HCT116 (cell line): ENCODE results near the gene PML.

Experiments
- CEBPB ChIP-seq: IDR thresholded peaks from 2 replicates; pipeline ENCODE4 v1.6.1; 2012; ENCODE audit warnings: low read depth
- TCF7L2 ChIP-seq: IDR thresholded peaks from 2 replicates; pipeline ENCODE4 v1.7.0; 2011; ENCODE audit warnings: borderline replicate concordance, inconsistent platforms; ENCODE audit not compliant: insufficient read depth, insufficient read length; ENCODE audit errors: extremely low read depth

DNA sequence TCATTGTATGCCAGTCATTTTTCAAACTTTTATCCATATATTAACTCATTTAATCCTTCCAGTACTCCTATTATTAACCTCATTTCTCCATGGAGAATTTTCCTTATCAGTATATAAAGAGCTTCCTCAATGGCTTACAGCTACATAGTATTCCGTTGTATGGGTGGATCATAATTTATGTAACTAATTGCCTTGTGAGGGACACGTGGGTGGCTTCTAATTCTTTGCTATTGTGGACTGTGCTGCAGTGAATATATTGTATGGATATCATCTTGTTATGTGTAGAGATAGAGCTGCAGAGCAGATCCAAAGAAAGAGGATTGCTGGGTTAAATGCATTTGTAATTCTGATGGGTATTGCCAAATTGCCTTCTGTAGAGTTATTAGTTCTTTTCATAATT is 25.2 kb downstream of the PML start:
- no peak for TF ChIP-seq CEBPB
- TF ChIP-seq TCF7L2: no peak
